HG02943 (cell line): ENCODE data around the gene BPIFB2.

Experiments used
- ATAC-seq: cut with Tn5 transposase; IDR thresholded peaks from one replicate; pipeline ENCODE4 v1.9.1; 2021; ENCODE audit warnings: mild to moderate bottlenecking, low read depth, moderate library complexity; ENCODE audit not compliant: unreplicated experiment

Gene BPIFB2

DNA sequence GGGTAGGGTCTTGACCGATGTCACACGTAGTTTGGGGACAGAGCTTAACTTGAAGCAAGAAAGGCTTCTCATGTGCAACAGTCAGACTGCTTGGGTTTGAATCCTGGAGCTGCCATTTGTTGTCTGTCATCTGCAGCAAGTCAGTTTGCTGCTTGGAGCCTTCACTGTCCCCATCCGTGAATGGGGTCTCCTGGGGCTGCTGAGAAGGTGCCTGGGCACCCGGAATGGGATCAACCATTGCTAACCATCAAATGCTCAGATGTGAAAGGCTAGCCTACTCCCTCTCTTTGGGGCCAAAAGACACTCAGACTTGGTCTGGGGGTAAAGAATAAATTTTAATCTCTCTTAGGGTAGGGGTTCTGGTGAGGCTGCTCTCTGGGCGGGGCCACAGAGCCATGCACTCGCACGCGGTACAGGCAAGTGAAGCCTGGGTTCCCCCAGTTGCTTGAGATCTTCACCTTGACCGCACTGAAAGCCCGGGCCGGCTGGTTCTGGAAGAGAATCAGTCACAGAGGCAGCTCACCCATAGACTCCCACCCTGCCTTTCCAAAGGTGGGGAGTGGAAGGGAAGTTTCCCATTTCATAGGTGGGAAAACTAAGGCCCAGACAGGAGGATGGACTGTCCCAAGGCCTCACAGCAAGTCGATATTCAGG, 23.9 kb upstream of the BPIFB2 start:
- ATAC-seq = no peak

DNA sequence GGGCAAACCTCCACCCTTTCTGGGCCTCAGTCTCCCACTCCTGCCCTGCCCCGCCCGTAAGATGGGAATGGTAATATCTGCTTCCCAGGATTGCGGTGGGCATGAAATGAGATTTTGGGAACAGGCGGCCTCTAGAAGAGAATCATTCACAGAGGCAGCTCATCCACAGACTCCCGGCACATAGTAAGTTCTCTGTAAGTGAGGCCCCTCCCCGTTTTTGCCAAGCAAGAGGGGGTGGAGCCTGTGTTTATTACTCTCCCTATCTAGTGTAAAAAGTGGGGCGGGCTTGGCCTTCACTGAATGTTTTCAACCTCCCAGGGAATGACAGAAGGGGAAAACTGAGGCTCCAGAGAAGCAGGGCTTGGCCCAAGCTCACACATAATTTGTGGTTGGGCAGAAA, 23.3 kb upstream of the BPIFB2 start:
- no peak for ATAC-seq

GRCh38 chr20:32984631-32985354, 22.7 kb upstream of the BPIFB2 start:
- no peak for ATAC-seq

DNA sequence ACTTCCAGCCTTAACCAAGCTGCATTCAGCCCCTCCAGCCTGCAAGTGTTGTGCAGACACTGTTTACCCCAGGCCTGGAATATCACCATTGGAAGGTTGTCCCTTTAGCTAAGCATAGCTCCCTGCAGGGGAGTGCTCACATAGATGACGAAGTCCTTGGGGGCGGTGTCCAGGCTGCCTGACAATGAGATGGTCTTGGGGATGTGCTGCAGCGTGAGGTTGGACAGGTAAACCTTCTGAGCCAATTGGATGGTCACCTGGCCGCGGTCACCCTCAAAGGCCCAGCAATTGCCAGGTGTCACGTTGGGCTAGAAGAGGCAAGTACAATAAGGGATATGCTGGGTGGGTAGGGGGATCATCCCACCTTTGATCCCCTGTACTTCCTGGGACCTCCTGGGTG, 21.9 kb upstream of the BPIFB2 start:
- ATAC-seq = no peak

GRCh38 chr20:32986331-32986966, 21.1 kb upstream of the BPIFB2 start:
- no peak for ATAC-seq

DNA sequence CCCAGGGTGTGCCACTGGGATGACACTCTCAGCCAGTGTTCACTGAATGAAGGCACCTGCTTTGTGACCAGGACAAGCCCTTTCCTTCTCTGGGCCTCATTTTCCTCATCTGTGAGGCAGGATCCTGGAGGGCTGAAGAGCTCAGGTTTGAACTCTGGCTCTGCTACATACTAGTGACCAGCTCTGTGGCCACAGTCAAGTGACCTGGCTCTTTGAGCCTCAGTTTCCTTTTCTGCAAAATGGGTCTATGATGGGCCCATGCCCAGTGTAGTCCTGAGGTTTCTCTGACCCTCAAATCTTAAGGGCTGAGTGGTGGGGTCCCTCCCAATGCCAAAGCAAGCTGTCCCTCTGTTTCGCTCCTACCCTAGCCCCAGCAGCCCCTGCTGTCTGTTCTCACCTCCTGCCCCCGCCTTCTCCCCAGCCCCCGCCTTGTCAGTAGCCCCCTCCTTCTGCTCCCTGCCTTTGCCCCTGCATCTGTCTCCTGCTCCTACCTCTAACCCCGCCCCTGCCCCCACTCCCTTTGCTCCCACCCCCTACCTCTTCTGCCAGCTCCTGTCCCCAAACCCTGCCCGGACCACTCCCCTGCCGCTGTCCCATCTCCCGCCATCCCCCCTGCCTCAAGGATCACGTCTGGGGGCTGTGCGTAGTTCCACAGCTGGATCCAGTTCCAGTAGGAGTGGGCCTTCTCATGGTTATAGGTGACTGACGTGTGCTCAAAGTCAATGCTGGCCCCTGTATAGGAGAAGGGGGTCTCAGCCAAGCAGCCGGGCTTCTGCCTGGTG, 20.3 kb upstream of the BPIFB2 start:
- no peak for ATAC-seq

DNA sequence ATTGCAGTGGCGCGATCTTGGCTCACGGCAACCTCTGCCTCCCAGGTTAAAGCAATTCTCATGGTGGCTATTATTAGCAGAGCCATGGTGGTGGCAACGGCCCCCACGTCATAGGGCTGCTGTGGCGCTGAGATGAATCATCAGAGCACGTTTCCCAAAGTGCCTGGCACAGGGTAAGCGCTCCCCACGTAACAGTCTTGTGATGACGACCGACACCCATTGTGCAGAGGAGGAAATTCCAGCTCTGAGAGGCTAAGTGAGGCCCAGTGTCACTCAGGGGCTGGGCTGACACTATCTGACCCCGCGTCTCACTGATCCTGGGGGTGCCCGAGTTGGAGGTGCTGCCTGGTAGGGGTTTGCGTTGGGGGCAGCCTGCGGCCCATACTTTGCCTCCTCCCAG, 19.5 kb upstream of the BPIFB2 start:
- no peak for ATAC-seq

DNA sequence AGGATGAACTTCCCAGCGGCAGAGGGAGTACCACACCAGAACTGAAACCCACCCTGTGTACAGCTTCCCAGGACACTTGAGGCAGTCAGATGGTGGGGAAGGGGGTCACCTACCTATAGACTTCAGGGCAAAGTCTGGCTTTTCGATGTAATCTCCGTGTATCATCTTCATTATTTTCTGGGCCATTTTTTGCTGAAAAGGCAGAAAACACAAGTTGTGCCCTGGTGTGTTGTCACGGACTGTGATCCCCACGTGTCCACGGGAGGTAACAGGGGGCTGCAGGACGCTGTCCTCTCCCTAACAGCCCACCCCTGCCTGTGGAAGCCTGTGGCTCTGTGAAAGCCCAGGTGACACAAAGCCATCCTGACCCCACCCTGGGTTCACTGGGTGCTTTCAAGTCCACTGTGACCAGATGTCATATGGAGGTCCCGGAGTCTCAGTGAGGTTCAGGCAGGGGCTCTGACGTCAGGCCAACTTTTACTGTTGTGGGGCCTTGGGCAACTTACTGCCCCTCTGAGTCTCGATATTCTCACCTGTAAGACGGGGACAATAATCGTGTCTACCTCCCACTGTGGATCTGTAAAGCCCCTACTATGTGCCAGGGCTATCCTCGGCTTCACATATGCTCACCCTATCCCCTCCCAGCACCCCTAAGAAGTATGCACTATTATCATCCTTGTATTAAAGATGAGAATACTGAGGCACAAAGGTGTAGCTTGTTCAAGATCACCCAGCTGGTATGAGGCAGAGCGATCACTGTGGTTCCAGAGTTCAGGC, 17.8 kb upstream of the BPIFB2 start:
- ATAC-seq = no peak

GRCh38 chr20:32990426-32990825, 17.1 kb upstream of the BPIFB2 start:
- no peak for ATAC-seq

- no peak for ATAC-seq
Observed at GRCh38 chr20:32991383-32991782, 16.1 kb upstream of the BPIFB2 start.

- ATAC-seq = no peak
Observed at GRCh38 chr20:32991792-32992641, 15.5 kb upstream of the BPIFB2 start.

DNA sequence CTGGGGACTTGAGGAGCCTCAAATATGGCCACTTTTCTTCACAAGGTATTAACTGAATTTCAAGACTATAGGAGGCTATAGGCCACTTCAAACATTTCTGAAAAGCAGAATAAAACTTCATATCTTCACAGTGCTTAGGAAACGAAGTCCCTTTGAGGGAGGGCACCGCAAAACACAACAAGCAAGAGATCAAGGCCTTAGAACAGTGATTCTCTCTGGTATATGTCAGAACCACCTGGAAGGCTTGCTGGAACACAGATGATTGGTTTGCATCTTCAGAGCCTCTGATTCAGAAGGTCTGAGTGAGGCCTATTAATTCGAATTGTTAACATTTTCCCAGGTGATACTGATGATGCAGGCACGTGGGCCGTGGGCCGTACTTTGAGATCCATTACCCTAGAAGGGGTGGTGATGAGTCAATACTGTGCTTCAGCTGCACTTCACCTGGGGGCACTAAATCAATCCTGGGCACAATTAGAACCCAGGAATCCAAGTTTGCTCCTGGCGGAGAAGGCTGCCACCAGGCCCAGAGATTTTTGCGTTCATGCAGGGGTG, 13.9 kb upstream of the BPIFB2 start:
- ATAC-seq = no peak

- ATAC-seq = no peak
Observed at GRCh38 chr20:32995802-32996201, 11.7 kb upstream of the BPIFB2 start.

- ATAC-seq = no peak
Observed at GRCh38 chr20:32997431-32997830, 10.1 kb upstream of the BPIFB2 start.

GRCh38 chr20:32999603-33000250, 7.8 kb upstream of the BPIFB2 start:
- no peak for ATAC-seq

GRCh38 chr20:33000802-33001466, 6.6 kb upstream of the BPIFB2 start:
- no peak for ATAC-seq

DNA sequence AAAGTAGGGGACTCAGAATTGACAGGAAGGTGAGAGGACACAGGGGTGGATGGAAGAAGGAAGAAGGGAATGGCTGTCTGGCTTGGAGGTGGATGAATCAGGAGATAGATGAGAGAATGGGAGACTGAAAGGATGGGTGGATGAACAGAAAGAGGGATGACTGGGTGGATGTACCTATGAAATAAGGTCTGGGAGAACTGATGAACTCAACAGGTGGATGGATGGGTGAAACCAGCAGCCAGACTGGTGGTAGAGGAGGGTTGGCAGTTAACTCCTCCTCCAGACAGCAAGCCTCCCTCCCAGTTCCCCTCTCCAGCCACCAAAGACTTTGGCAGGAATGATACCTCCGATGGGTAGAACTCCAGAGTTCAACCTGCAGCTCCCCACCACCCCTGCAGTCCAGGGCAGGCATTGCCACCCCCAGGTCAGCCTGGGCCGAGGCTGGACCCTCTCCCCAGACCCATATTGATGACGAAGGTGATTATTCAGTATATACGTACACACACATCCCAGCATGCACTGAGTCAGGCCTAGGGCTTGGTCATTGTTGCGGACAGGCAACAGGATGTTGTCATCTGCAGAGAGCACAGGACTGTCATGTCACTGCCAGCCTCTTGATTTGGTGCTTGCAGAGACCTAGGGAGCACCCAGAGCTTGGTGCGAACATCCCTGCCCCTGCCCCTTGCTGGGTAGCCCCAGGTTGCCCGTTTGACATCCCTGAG, 5.3 kb upstream of the BPIFB2 start:
- no peak for ATAC-seq
